Adrenal gland (tissue), 5 donors: ENCODE measurements around the gene ZNF296.

Experiments used
- POLR2A ChIP-seq, 2 donors: fragments of 450-650 bp; IDR thresholded peaks; one replicate each; pipeline ENCODE4 v1.6.1; 2017; ENCODE audit warnings: antibody characterized with exemption in 2 of 2, mild to moderate bottlenecking in 2 of 2, moderate library complexity in 1 of 2
- TF ChIP-seq, protein P1 (sequence below), 6 experiments: fragments of 450-650 bp in 4 of 6; fragments of 200-600 bp in 2 of 6; sonication (generic) in 1 of 6; IDR thresholded peaks; 1 replicate in 5 of 6; 2 replicates in 1 of 6; pipeline versions ENCODE4 v1.5.1 to v1.8.0; 2016 to 2021; ENCODE audit warnings: antibody characterized with exemption in 6 of 6, mild to moderate bottlenecking in 2 of 6, moderate library complexity in 1 of 6
- donor health status: DM: no; HTN: no; CAD: no.

DNA sequence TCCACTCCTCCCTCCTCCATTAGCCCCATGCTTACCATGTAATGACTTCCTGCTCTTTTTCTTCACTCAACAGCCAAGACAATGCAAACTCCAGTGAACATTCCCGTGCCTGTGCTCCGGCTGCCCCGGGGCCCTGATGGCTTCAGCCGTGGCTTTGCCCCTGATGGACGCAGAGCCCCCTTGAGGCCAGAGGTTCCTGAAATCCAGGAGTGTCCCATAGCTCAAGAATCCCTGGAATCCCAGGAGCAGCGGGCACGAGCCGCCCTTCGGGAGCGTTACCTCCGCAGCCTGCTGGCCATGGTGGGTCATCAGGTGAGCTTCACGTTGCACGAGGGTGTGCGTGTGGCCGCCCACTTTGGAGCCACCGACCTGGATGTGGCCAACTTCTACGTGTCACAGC lies 13.8 kb upstream of the ZNF296 start:
- no peak for TF ChIP-seq POLR2A (IDR thresholded peaks at IDR 0.05)
- TF ChIP-seq, protein P1, sequence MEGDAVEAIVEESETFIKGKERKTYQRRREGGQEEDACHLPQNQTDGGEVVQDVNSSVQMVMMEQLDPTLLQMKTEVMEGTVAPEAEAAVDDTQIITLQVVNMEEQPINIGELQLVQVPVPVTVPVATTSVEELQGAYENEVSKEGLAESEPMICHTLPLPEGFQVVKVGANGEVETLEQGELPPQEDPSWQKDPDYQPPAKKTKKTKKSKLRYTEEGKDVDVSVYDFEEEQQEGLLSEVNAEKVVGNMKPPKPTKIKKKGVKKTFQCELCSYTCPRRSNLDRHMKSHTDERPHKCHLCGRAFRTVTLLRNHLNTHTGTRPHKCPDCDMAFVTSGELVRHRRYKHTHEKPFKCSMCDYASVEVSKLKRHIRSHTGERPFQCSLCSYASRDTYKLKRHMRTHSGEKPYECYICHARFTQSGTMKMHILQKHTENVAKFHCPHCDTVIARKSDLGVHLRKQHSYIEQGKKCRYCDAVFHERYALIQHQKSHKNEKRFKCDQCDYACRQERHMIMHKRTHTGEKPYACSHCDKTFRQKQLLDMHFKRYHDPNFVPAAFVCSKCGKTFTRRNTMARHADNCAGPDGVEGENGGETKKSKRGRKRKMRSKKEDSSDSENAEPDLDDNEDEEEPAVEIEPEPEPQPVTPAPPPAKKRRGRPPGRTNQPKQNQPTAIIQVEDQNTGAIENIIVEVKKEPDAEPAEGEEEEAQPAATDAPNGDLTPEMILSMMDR (IDR thresholded peaks at IDR 0.05) = no peak
